ENCODE results near the gene AMZ1. TPM values are rescaled to one million over a fixed set of nuclear protein-coding genes. Genes with fewer than 3 reads are reported as not detected.

Gene AMZ1
- total RNA-seq, 1 experiment from 2014 or later = 0.74 TPM

DNA sequence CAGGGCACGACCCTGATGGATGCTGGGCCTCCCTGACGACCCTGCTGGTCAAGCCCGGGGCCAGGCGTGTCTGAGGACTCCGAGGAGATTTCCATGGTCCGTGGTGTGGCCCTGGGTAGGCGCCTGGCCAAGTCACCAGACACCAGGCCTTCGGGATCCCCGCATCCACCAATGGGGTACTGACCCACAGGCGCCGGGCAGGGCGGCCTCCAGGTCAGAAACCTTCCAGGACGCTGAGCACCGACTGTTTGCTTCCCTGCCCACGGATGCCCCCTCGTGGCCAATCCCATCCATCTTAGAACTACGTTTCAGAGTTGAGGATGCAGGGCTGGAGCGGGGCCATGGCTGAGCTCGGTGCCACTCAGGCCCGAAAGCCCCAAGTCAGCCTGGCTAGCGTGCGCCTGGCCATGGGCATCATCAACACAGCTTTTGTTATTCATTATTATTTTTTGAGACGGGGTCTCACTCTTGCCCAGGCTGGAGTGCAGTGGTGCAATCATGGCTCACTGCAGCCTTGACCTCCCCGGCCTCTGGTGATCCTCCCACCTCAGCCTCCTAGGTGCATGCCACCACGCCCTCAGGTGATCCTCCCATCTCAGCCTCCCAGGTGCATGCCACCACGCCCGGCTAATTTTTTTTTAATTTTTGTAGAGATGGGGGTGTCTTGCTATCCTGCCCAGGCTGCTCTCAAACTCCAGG is 7.1 kb upstream of the AMZ1 start:
- H4K8ac ChIP-seq (replicated peaks; ENCODE audit: insufficient read length, low read depth, low read length) = no peak overlapping the region
- H4K20me1 ChIP-seq (ENCODE audit: control insufficient read depth, insufficient read depth, insufficient read length) = no peaks in the 10 kb centered on the region
- H3T11ph ChIP-seq (ENCODE audit: low read length) = no peak overlapping the region
- peaks cover 10% of the 10 kb centered on the region for H3K27me3 Mint-ChIP-seq (ENCODE audit: low read depth)
- no peak overlapping the region for H2BK12ac ChIP-seq (ENCODE audit: insufficient read length, low read depth, low read length)
- TF ChIP-seq, protein P1, sequence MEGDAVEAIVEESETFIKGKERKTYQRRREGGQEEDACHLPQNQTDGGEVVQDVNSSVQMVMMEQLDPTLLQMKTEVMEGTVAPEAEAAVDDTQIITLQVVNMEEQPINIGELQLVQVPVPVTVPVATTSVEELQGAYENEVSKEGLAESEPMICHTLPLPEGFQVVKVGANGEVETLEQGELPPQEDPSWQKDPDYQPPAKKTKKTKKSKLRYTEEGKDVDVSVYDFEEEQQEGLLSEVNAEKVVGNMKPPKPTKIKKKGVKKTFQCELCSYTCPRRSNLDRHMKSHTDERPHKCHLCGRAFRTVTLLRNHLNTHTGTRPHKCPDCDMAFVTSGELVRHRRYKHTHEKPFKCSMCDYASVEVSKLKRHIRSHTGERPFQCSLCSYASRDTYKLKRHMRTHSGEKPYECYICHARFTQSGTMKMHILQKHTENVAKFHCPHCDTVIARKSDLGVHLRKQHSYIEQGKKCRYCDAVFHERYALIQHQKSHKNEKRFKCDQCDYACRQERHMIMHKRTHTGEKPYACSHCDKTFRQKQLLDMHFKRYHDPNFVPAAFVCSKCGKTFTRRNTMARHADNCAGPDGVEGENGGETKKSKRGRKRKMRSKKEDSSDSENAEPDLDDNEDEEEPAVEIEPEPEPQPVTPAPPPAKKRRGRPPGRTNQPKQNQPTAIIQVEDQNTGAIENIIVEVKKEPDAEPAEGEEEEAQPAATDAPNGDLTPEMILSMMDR (conservative IDR thresholded peaks at IDR 0.05) = peak; percentile 86
- no peak overlapping the region for H3K23ac ChIP-seq (ENCODE audit: insufficient read length, low read depth, low read length)
- H3K4me2 ChIP-seq (ENCODE audit: insufficient read depth, insufficient read length, low read length) = no peak overlapping the region
- H3K9me3 ChIP-seq (ENCODE audit: control insufficient read depth, low read depth, low read length) = no peaks in the 10 kb centered on the region
- no peak overlapping the region for H3K27ac Mint-ChIP-seq
- WGBS (ENCODE audit: extremely low coverage, insufficient read length, low lambda C conversion rate) = no CpG with 5 or more reads among the region's 27 CpGs
- no peak overlapping the region for H2AK5ac ChIP-seq (ENCODE audit: insufficient read length, low read length)
- H3K79me2 ChIP-seq (ENCODE audit: insufficient read depth, low read length) = no peaks in the 10 kb centered on the region
- H2BK5ac ChIP-seq (ENCODE audit: insufficient read length, low read length) = no peak overlapping the region
- no peak overlapping the region for H3K27ac ChIP-seq (ENCODE audit: insufficient read length, low read depth, low read length)
- no peak overlapping the region for H2BK120ac ChIP-seq (ENCODE audit: low read depth, low read length, poor library complexity, severe bottlenecking)
- H3K9me3 Mint-ChIP-seq = peaks cover 0 to 8% of the 10 kb centered on the region in 2 experiments; a peak in 3 of 5 replicates
- no peak overlapping the region for H2BK20ac ChIP-seq (ENCODE audit: low read depth, low read length, poor library complexity, severe bottlenecking)
- H2BK15ac ChIP-seq (ENCODE audit: low read depth, low read length) = no peak overlapping the region
- no peaks in the 10 kb centered on the region for H3K79me1 ChIP-seq (ENCODE audit: insufficient read depth, low read depth, low read length, poor library complexity, severe bottlenecking)
- H3K4me1 ChIP-seq (ENCODE audit: insufficient read depth, low read length) = no peaks in the 10 kb centered on the region
- H3K18ac ChIP-seq (ENCODE audit: insufficient read length, low read depth, low read length) = no peak overlapping the region
- no peak overlapping the region for H3K14ac ChIP-seq (ENCODE audit: insufficient read depth, low read length)
- H3K56ac ChIP-seq (ENCODE audit: insufficient read length, low read depth, low read length) = no peak overlapping the region
- H4K5ac ChIP-seq (ENCODE audit: insufficient read length, low read depth, low read length) = no peak overlapping the region
- H3K27me3 ChIP-seq (ENCODE audit: insufficient read depth, low read length) = no peaks in the 10 kb centered on the region
- peak; percentile 87 for DNase-seq
- no peaks in the 10 kb centered on the region; a peak in 1 of 7 replicates for H3K36me3 Mint-ChIP-seq (ENCODE audit: insufficient read depth in 1 of 3, low read depth in 3 of 3)
- no peak overlapping the region for H3K4ac ChIP-seq (ENCODE audit: low read depth, low read length)
- no peak overlapping the region for H4K91ac ChIP-seq (ENCODE audit: insufficient read length, low read depth, low read length)
- no peak overlapping the region for H3K4me3 Mint-ChIP-seq
- no peaks in the 10 kb centered on the region for H3K23me2 ChIP-seq (ENCODE audit: insufficient read length, low read depth, low read length, poor library complexity, severe bottlenecking)
- H3K4me1 Mint-ChIP-seq = 0 out of 4 replicates have a peak, but pooled peaks cover 0 to 2% of the 10 kb centered on the region in 2 experiments
- no peak overlapping the region for H3K9ac ChIP-seq (ENCODE audit: extremely low read depth, insufficient read length, low read length)
- H2AFZ ChIP-seq (ENCODE audit: low read length) = no peak overlapping the region

All from H9 (cell line).